ENCODE measurements around the gene MRPL34.

The MRPL34 gene

DNA sequence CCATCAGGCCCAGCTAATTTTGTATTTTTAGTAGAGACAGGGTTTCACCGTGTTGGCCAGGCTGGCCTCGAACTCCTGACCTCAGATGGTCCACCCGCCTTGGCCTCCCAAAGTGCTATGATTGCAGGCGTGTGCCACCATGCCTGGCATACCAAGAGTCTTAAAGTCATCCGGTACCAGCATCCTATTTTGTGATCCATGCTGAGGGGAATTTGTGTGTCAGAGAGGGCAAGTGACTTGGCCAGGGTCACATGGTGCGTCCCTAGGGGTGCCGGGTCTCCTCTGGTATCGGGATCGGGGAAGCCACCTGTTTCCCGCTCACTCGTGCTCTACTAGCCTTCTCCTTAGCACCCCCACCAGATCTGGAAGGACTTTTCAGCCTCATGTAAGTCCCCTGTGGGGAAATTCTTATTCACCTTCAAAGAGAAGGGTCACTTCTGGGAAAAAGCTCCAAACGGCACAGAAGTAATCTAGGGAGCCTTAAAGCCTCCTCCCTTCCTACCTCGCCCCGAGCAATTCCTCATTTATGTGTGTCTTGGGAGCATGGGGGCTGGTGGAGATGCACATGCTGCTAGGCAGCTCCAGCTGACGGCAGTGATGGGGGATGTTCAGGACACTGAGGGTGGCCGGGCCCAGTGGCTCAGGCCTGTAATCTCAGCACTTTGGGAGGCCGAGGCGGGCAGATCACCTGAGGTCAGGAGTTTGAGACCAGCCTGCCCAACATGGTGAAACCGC, 30.1 kb upstream of the MRPL34 start:
- TF ChIP-seq, protein P1, sequence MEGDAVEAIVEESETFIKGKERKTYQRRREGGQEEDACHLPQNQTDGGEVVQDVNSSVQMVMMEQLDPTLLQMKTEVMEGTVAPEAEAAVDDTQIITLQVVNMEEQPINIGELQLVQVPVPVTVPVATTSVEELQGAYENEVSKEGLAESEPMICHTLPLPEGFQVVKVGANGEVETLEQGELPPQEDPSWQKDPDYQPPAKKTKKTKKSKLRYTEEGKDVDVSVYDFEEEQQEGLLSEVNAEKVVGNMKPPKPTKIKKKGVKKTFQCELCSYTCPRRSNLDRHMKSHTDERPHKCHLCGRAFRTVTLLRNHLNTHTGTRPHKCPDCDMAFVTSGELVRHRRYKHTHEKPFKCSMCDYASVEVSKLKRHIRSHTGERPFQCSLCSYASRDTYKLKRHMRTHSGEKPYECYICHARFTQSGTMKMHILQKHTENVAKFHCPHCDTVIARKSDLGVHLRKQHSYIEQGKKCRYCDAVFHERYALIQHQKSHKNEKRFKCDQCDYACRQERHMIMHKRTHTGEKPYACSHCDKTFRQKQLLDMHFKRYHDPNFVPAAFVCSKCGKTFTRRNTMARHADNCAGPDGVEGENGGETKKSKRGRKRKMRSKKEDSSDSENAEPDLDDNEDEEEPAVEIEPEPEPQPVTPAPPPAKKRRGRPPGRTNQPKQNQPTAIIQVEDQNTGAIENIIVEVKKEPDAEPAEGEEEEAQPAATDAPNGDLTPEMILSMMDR (IDR thresholded peaks at IDR 0.05; ENCODE audit: insufficient read depth, low read depth, low read length, missing control alignments): no peak
- no peak overlapping the region for H3K4me3 ChIP-seq (ENCODE audit: low read depth, low read length)
- DNase-seq (ENCODE audit: low read depth): no peak

DNA sequence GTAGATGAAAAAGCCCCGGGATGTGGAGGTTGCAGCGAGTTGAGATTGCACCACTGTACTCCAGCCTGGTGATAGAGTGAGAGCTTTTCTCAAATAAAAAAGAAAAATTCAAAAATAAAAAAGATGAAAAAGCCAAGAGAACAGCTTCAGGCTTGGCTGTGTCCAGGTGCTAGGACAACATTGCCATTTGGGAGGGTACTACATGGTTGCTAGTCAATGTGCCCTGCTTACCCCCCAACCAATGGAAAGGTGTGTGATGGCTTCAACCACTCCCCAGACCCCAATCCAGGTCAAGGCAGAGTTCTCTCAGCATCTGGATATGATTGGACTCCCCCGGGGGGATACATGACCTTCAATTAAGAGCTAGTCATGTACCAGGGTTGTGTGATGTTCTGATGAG, 26.2 kb upstream of the MRPL34 start:
- TF ChIP-seq, protein P1 (IDR thresholded peaks at IDR 0.05; ENCODE audit: insufficient read depth, low read depth, low read length, missing control alignments): no peak
- H3K4me3 ChIP-seq (ENCODE audit: low read depth, low read length): no peak overlapping the region
- no peak for DNase-seq (ENCODE audit: low read depth)

DNA sequence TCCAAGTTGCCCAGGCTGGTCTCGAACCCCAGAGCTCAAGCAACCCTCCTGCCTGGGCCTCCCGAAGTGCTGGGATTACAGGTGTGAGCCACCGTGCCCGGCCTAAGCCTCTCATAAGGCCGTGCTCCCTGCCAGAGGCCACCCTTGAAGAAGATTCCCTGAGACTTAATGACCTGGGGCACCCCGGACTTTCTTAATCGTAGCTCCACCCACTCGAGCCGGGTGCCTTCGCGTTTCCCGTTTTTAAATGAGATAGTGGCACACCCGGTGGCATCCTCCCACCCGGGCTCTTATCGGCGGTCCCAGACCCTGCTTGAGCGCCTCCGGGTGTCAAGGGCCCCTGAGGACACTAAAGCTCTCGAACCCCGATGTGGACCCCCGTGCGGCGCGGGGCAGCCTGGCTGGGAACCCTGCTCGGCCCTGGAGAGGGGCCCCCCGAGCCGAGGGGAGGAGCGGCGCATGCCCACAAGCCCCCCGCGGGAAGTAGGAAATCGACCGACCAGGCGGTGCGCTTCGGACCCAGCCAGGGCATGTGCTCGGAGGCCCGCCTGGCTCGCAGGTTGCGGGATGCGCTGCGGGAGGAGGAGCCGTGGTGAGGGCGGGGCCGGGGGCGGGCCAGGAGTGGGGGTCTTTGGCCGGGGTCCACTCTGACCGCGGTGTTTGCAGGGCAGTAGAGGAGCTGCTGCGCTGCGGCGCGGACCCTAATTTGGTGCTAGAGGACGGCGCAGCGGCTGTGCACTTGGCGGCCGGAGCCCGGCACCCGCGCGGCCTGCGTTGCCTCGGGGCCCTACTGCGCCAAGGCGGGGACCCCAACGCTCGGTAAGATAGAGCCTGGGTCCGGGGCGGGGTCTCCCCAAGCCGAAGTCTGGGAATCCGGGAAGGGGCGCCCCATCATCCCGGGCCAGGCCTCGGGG, 24.0 kb upstream of the MRPL34 start, which contains the start of gene ANKLE1:
Gene ANKLE1 (plus strand): TSS at position 511 of the 914 bp plus-strand sequence. CDS start 20 bp downstream, at position 531.
- TF ChIP-seq, protein P1 (IDR thresholded peaks at IDR 0.05; ENCODE audit: insufficient read depth, low read depth, low read length, missing control alignments): no peak
- peak within 1 kb of the TSS; percentile 82 for H3K4me3 ChIP-seq (ENCODE audit: low read depth, low read length)
- DNase-seq (ENCODE audit: low read depth): peak; percentile 86

DNA sequence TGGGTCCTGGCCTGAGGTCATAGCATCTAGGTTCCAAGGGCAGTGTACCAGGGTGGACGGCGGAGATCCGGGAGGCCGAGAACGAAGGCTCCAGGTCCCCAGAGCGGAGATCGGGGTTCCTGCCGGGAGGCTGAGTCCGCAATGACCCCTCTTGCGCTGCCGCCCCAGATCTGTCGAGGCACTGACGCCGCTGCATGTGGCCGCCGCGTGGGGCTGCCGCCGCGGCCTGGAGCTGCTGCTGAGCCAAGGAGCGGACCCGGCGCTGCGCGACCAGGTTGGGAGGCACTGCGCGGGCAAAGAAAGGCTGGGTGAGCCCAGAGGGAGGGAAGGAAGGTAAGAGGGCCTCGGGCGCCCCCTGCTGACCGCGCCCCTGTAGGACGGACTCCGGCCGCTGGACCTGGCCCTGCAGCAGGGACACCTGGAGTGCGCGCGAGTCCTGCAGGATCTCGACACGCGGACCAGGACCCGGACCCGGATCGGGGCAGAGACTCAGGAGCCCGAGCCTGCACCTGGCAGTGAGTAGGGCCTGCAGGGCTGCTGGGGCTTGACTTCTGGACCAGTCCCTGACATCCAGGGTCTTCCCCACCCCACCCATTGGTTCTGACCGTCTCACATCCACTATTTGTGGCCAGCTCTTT, 23.1 kb upstream of the MRPL34 start:
- TF ChIP-seq, protein P1 (IDR thresholded peaks at IDR 0.05; ENCODE audit: insufficient read depth, low read depth, low read length, missing control alignments): peak; percentile 97
- H3K4me3 ChIP-seq (ENCODE audit: low read depth, low read length): peak overlapping the region; percentile 82
- peak; percentile 95 for DNase-seq (ENCODE audit: low read depth)

DNA sequence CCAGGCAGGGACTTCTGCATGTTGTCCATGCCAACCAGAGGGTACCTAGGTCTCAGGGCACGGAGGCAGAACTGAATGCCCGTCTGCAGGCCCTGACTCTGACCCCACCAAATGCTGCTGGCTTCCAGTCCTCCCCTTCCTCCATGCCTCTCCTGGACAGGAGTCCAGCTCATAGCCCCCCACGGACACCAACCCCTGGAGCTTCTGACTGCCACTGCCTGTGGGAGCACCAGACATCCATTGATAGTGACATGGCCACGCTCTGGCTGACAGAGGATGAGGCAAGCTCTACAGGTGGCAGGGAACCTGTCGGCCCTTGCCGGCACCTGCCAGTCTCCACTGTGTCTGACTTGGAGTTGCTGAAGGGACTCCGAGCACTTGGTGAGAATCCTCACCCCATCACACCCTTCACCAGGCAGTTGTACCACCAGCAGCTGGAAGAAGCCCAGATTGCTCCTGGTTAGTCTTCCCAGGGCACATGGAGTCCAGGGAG, 22.1 kb upstream of the MRPL34 start:
- no peak overlapping the region for H3K4me3 ChIP-seq (ENCODE audit: low read depth, low read length)

More for the DNA sequence above, 22.1 kb upstream of the MRPL34 start:
- no peak for DNase-seq (ENCODE audit: low read depth)
- TF ChIP-seq, protein P1 (IDR thresholded peaks at IDR 0.05; ENCODE audit: insufficient read depth, low read depth, low read length, missing control alignments): no peak

Measured in GM12865 (cell line).